D341Med (cell line): Measurements from ENCODE around the gene IFT80.
"Not testable (repeated sequence)": the region's sequence is repeated elsewhere in the genome, so short reads cannot be mapped to it uniquely, and the experiment has no call there.

ENCODE experiments used
- DNase-seq: peaks from one replicate; pipeline ENCODE4 v3.0.0; 2012; ENCODE audit warnings: low spot score

Gene IFT80

GRCh38 chr3:160365869-160366522 is 33.0 kb downstream of the IFT80 start:
- DNase-seq = no peak

- not testable (repeated sequence) for DNase-seq
Observed at GRCh38 chr3:160362896-160363295, 36.1 kb downstream of the IFT80 start.

GRCh38 chr3:160355826-160356225 is 43.2 kb downstream of the IFT80 start:
- no peak for DNase-seq

GRCh38 chr3:160346511-160346910 is 52.5 kb downstream of the IFT80 start:
- no peak for DNase-seq

DNA sequence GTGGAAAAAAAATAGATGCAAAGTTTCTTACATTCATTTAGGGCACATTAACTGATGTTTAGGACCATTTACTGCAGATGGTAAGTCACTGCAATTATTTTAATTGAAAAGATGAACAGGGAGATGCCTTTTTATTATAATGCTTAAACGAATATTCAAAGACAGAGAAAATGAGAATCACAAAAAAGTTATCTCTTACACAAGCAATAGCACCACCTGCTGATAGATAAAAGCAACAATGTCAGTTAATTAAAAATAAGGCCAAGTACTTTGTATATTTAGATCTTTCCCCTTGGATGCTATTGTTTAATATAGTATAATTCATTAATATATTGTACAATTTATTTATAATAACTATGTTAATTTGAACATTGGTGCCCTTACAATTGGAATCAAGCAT is 55.9 kb downstream of the IFT80 start:
- DNase-seq = no peak

GRCh38 chr3:160340351-160340750 is 58.7 kb downstream of the IFT80 start:
- DNase-seq = no peak

GRCh38 chr3:160331127-160331937 is 67.7 kb downstream of the IFT80 start:
- no peak for DNase-seq

DNA sequence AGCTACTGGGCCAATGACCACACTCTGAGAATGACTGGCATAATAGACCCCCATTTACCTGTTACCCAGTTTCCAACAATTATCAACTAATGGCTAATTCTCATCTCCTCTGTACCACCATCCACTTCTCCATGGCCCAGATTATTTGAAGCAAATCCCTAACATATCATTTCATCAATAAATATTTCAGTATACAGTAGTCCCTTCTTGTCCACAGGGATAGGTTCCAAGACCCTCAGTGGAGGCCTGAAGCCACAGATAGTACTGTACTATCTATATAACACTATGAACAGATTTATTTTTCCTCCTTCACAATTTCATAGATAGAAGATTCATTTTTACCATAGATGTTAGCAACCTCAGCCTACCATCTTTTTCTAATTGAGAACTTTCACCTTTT is 68.3 kb downstream of the IFT80 start:
- no peak for DNase-seq

DNA sequence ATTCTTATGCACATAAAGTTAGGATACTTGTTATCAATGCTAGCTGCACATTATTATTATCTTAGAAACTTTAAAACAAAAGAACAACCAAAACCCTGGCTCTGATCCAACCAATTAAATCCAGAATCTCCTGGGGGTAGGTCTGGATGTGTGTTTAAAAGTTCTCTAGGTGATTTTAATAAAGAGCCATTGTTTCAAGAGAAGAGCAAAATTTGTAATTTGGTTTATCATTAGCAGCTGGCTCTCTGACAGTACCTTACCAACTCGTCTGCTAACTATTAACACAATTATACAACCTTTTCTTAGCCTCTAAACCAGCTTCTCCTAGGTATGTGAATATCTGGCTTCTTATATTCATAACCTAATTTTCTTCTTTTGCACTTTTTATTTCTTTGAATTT is 68.9 kb downstream of the IFT80 start:
- no peak for DNase-seq

GRCh38 chr3:160326286-160326685 is 72.7 kb downstream of the IFT80 start:
- DNase-seq = not testable (repeated sequence)

DNA sequence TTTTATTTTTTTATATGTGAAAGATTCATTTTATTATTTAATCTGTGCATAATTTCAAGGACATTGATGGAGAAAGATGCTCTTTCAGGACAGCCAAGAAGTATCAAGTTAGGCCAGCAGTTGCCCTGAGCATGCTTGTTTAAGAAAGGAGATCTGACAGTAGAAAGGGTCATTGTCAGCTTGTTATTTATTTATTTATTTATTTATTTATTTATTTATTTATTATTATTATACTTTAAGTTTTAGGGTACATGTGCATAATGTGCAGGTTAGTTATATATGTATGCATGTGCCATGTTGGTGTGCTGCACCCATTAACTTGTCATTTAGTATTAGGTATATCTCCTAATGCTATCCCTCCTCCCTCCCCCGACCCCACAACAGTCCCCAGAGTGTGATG is 77.2 kb downstream of the IFT80 start:
- DNase-seq = not testable (repeated sequence)

DNA sequence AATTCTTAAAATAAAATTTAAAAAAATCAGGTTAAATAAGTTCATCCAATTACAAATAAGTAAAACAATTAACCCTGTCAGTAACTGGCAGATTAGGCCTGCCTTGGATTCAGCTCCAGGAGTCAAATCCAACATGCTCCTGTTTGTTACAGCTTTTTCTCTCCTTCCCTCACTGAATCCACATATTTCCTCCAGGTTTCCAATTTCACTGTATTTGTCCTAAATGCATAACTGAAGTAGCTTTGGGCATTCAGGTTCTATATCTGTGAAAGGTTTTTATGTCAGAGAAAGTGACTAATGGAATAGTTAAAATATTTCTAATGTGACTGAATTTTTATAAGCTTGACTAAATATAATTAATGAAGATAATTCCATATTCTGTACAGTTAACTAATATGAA is 79.7 kb downstream of the IFT80 start:
- no peak for DNase-seq

- no peak for DNase-seq
Observed at GRCh38 chr3:160314995-160315394, 84.0 kb downstream of the IFT80 start.

GRCh38 chr3:160312014-160312624 is 86.9 kb downstream of the IFT80 start:
- no peak for DNase-seq

DNA sequence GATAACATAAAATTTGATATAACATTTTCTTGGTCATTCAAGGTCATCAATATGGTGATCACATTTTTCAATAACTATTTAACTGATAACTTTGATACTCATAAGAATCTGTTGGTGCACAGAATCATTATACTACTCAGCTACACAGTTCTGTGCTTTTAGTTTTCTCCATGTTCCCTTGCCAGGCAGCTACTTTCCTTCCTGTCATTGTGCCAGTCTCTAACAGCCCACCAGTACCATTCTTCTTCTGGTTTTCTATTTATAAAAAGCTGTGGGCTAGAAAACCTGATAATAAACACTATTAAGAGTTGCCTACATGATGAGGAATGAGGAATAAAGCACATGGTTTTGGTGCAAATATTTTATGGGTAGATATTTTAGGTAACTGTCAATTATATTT is 96.2 kb downstream of the IFT80 start:
- DNase-seq = no peak

GRCh38 chr3:160296591-160296990 is 102.4 kb downstream of the IFT80 start:
- no peak for DNase-seq

DNA sequence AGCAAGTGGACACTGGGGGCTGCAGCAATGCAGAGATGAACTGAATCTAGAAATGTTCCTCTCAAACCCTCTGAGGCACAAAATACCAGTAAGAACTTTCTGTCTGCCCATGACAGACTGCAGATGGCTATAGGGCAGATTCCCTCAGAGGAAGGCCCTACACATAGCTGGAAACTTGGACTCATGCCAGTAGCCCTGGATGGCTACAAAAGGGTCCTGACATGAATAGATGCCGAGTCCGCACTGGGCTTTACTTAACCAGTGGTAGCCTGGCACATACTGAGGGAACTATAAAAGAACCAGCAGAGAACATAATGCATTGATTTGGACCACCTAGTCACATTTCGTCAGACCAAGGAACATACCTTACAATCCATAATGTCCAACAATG is 107.1 kb downstream of the IFT80 start:
- DNase-seq = no peak

DNA sequence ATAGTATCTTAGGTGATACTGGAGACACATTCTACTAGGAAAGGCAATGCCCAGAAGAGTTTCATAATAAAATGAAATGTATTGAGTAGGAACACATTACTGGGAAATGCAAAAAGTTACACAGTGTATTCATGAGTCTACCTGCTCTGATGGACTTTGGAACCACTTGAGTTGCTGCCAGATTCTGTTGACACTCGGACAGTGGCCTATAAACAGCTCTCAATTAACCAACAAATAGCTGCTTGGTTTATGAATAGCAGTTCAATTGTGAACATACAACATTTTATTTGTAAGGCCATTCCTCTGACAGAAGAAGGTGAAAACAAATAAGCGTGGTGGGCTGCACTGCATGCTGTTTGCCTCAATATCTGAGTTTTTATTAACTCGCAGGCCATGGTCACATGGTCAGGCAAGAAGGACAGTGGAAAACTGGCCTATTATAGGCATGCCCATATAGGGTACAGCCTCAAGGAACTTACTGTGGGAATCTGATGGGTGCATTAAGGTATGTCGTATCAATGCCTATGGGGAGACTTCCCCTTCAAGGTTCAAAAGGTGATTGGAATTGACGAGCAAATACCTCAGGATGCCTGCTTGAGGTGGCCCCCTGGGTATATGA is 107.6 kb downstream of the IFT80 start:
- DNase-seq = no peak

- DNase-seq = no peak
Observed at GRCh38 chr3:160287666-160288065, 111.4 kb downstream of the IFT80 start.

DNA sequence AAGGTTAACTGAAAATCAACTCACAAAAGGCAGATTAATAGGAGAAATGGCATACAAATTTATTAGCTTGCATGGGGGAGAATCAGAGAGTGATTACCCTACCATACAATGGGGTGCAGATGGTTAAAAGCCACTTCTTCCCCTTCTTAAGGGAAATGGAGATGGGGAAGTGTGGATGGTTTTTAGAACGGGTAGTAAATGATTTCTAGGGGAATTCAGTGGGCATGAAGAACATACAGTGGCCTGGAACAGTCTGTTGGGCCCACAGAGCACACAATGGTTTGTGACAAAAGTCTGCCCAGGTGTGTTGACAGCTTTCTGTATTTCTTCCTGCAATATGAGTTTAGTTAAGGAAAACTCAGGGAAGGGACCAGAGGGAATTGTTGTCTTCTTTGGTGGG is 112.8 kb downstream of the IFT80 start:
- no peak for DNase-seq

DNA sequence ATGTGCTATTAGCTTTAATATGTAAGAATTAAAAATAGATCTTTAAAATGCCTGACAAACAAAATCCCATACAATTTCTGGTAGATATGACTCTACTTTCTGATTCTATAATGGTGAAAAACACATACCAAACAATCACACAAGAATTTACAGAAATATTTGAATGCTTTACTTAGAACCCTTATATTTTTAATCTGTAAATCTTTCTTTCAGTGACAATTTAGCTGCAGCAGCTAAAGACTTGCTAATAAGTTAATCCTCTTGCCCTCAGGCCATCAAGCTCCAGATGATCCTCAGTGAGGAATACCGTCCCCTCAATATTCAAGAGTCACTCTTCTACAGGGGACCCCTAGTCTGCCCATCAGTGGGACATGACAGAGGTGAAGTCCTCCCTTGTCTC is 118.2 kb downstream of the IFT80 start:
- DNase-seq = peak; percentile 17

GRCh38 chr3:160279657-160280056 is 119.4 kb downstream of the IFT80 start:
- no peak for DNase-seq

DNA sequence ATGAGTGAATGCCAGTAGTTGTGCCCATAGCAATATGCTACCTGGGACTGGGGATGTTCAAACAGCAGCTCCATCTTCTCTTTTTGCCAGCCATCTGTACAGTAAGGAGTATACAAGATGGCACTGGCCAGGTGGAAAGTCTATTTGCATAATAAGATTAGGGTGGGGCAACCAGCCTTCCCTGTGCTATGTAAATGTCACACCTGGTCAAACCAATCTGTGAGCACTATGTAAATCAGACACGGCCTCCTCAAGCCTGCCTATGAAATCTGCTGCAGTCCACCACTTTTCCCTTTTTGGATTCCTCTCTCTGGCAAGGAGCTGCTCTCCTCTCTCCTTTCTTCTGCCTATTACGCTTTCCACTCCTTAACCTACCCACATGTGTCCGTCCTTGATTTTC is 120.8 kb downstream of the IFT80 start:
- no peak for DNase-seq
